Mesodermal cell (in vitro differentiated cells): ENCODE results near the gene AGA.

Experiments
- H3K27ac ChIP-seq: 2 replicates; pipeline ENCODE4 v1.7.0; 2013; ENCODE audit warnings: mild to moderate bottlenecking, low read depth, low read length, moderate library complexity; ENCODE audit not compliant: severe bottlenecking
- H3K36me3 ChIP-seq: 2 replicates; pipeline ENCODE4 v1.7.1; 2013; ENCODE audit warnings: mild to moderate bottlenecking, low read length, moderate library complexity; ENCODE audit not compliant: control insufficient read depth, insufficient read depth
- H3K4me1 ChIP-seq: one replicate; pipeline ENCODE4 v1.7.1; 2013; ENCODE audit warnings: mild to moderate bottlenecking, low read length; ENCODE audit not compliant: insufficient read depth, control insufficient read depth, poor library complexity, severe bottlenecking
- H3K4me3 ChIP-seq: 2 replicates; pipeline ENCODE4 v1.7.0; 2013; ENCODE audit warnings: low read length, control low read depth, mild to moderate bottlenecking; ENCODE audit not compliant: insufficient read depth, poor library complexity, severe bottlenecking; ENCODE audit errors: extremely low read depth
- H3K9me3 ChIP-seq: 2 replicates; pipeline ENCODE4 v1.7.1; 2013; ENCODE audit warnings: mild to moderate bottlenecking, low read length, moderate library complexity; ENCODE audit not compliant: control insufficient read depth
- WGBS, 2 experiments: methylation state at CpG; one replicate each; pipeline ENCODE4 v1.1.5; 2013; ENCODE audit warnings: missing lambda C conversion rate in 2 of 2; ENCODE audit not compliant: insufficient coverage in 2 of 2; 5-methylcytosine and 5-hydroxymethylcytosine counted together

AGA gene

DNA sequence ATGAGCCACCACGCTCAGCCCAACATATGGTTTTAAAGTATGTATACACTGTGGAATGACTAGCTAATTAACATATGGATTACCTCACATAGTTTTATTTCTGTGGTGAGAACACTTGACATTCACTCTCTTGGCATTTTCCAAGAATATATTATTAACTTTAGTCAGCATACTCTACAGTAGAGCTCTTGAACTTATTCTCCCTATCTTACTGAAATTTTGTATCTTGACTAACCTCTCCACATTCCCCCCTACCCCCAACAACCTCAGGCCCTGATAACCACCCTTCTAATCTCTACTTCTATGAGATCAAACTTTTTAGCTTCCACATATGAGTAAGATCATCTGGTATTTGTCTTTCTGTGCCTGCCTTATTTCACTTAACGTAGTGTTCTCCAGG is 38.6 kb upstream of the AGA start:
- Histone ChIP-seq H3K4me1 (peaks cover 11% of the 10 kb centered on the region), H3K27ac (no peak overlapping the region), H3K9me3 (no peaks in the 10 kb centered on the region), H3K4me3 (no peak overlapping the region), H3K36me3 (no peaks in the 10 kb centered on the region)
- 100% methylated on average over 1 of the region's 2 CpGs; no CpG with 5 or more reads in 1 of the 2 experiments for WGBS, 2 experiments

GRCh38 chr4:177479063-177479462 is 36.8 kb upstream of the AGA start:
- 44% methylated on average over 2 of the region's 4 CpGs; no CpG with 5 or more reads in 1 of the 2 experiments for WGBS, 2 experiments
- H3K9me3 ChIP-seq = no peaks in the 10 kb centered on the region
- H3K27ac ChIP-seq = no peak overlapping the region
- H3K36me3 ChIP-seq = no peaks in the 10 kb centered on the region
- no peak overlapping the region for H3K4me3 ChIP-seq
- H3K4me1 ChIP-seq = peaks cover 4% of the 10 kb centered on the region

DNA sequence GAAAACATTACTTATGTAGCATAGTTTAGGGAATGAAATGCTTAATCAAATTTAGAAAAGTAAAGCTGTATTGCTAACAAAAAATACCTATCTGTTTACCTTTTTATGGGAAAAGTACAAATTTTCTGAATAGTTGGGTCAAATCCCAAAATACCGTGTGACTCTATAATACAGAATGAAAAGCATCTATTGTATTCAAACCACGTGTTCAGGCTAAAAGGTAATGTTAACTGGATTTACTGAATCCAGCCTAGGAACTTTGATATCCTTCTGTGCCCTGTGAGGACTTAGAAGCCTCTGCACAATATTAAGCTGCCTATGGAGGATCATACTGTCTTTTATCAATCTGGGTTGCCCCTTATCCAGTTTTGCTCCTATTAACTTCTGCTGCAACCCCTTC is 36.3 kb upstream of the AGA start:
- Histone ChIP-seq H3K4me1 (no peaks in the 10 kb centered on the region), H3K27ac (no peak overlapping the region), H3K36me3 (no peaks in the 10 kb centered on the region), H3K9me3 (no peaks in the 10 kb centered on the region), H3K4me3 (no peak overlapping the region)
- WGBS, 2 experiments = 100% methylated on average over 2 of the region's 2 CpGs; no CpG with 5 or more reads in 1 of the 2 experiments

DNA sequence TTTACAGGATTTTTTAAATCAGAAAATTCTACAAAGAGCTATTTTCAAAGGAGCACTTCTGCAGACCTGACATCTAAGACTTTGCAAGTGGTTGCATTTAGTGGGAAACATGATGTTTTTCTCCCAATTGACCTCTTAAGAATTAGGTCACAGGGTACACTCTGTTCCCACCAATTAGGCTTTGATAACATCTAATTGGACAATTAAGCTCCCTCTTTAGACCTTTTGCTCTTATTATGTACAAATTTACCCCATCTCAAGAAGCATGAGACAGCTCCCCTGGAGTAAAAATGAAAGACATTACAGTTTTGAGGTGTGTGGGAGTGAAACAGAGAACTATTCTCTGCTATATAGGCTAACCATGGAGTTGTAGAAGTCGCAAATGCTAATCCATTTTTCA is 31.8 kb upstream of the AGA start:
- no peaks in the 10 kb centered on the region for H3K9me3 ChIP-seq
- no peaks in the 10 kb centered on the region for H3K36me3 ChIP-seq
- H3K4me3 ChIP-seq = no peak overlapping the region
- 83% methylated on average over 1 of the region's 1 CpG; no CpG with 5 or more reads in 1 of the 2 experiments for WGBS, 2 experiments
- H3K4me1 ChIP-seq = no peaks in the 10 kb centered on the region
- no peak overlapping the region for H3K27ac ChIP-seq

DNA sequence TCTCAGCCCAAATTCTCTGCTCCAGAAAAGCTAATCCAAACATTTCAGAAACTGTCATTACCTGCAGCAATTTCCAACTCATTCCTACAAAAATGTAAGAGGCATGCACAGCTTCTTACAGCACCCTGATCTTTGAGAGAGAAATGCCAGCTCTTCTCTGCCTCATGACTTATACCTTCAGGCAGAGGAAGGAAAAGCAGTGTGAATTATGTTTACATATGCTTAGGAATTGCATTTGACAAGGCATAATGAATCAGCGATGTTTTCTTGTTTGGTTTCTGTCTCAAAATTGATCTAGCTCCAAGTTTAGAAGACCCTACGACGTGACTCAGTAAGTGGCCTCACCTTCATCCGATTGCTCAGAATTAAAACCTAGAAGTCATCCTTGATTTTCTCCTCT is 21.8 kb upstream of the AGA start:
- Histone ChIP-seq H3K9me3 (no peaks in the 10 kb centered on the region), H3K27ac (no peak overlapping the region), H3K36me3 (no peaks in the 10 kb centered on the region), H3K4me3 (no peak overlapping the region), H3K4me1 (no peaks in the 10 kb centered on the region)
- WGBS, 2 experiments = 88 to 89% methylated on average over 4 of the region's 4 CpGs

- WGBS, 2 experiments = 83 to 86% methylated on average over 2 to 3 of the region's 5 CpGs
- H3K9me3 ChIP-seq = no peaks in the 10 kb centered on the region
- no peaks in the 10 kb centered on the region for H3K4me1 ChIP-seq
- no peak overlapping the region for H3K27ac ChIP-seq
- H3K4me3 ChIP-seq = no peak overlapping the region
- H3K36me3 ChIP-seq = no peaks in the 10 kb centered on the region
These were observed 19.4 kb upstream of the AGA start for GRCh38 chr4:177461606-177462005.

- no peaks in the 10 kb centered on the region for H3K36me3 ChIP-seq
- WGBS, 2 experiments = no CpG with 5 or more reads among the region's 2 CpGs
- H3K9me3 ChIP-seq = no peaks in the 10 kb centered on the region
- H3K27ac ChIP-seq = no peak overlapping the region
- no peaks in the 10 kb centered on the region for H3K4me1 ChIP-seq
- no peak overlapping the region for H3K4me3 ChIP-seq
These were observed 18.2 kb upstream of the AGA start for GRCh38 chr4:177460460-177460859.

GRCh38 chr4:177455561-177455970 is 13.3 kb upstream of the AGA start:
- Histone ChIP-seq H3K4me3 (no peak overlapping the region), H3K36me3 (no peaks in the 10 kb centered on the region), H3K4me1 (no peaks in the 10 kb centered on the region), H3K27ac (peak overlapping the region; percentile 20), H3K9me3 (no peaks in the 10 kb centered on the region)
- WGBS, 2 experiments = 80 to 82% methylated on average over 2 to 4 of the region's 6 CpGs

DNA sequence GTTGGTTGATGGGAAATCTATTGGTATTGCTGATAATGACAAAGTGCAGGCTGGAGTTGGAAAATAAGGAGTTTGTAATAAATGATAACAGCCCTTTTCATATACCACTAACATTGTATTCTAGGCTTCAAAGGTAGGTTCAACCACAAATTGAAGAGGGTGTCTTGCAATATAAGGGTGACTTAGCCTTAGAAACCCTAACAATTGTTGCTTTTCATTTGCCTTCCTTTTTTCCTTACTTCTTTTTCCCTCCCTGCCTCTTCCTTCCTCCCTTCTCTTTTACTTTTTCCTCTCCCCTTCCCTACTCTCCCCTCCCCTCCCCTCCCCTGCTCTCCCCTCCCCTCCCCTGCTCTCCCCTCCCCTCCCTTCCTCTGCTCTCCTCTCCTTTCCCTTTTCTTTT is 10.9 kb upstream of the AGA start:
- Histone ChIP-seq H3K4me1 (no peaks in the 10 kb centered on the region), H3K4me3 (no peak overlapping the region), H3K36me3 (no peaks in the 10 kb centered on the region), H3K27ac (no peak overlapping the region), H3K9me3 (no peaks in the 10 kb centered on the region)

DNA sequence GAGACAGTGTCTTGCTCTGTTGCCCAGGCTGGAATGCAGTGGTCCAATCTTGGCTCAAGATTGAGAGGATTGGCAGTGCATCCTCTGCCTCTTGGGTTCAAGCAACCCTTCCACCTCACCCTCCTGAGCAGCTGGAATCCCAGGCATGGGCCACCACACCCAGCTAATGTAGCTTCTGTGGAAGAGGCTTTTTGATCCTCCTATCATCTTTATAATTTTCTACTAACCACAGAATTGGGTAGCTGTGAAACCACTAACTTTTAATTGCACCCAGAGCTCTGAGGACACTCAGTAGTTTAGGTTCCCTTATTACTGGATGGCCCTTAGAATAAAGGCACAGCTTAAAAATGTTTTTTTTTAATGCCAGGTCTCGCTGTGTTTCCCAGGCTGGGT is 8.9 kb upstream of the AGA start:
- Histone ChIP-seq H3K4me1 (no peaks in the 10 kb centered on the region), H3K9me3 (no peaks in the 10 kb centered on the region), H3K27ac (no peak overlapping the region), H3K36me3 (no peaks in the 10 kb centered on the region), H3K4me3 (no peak overlapping the region)
- WGBS, 2 experiments = 83 to 100% methylated on average over 1 of the region's 1 CpG

DNA sequence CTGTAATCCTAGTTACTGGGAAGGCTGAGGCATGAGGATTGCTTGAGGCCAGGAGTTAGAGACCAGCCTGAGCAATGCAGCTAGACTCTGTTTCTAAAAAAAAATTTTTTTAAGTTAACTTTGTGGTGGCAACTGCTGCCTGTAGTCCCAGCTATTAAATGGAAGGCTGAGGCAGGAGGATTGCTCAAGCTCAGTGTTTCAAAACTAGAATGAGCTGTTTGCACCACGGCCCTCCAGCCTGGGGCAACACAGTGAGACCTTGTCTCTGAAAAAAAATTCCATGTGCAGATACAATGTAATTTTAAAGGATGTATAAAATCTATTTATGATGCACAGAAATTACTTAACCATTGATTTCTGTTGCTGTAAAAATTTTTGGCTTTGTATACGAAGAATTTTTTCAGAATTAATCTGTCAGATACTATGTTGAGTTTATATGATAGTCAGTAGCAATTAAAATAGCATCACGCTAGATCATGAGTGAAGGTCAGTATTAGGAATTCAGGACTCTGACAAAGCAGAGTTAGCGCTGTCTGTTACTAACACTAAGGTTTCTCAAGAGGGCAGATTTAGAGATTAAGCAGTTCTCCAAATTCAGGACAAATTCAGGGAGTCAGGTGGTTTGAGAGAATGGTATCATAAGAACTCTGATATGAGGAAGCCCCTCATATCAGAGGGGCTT is 8.3 kb upstream of the AGA start:
- Histone ChIP-seq H3K4me1 (no peaks in the 10 kb centered on the region), H3K4me3 (no peak overlapping the region), H3K27ac (no peak overlapping the region), H3K9me3 (no peaks in the 10 kb centered on the region), H3K36me3 (no peaks in the 10 kb centered on the region)
- 97 to 100% methylated on average over 2 to 4 of the region's 4 CpGs for WGBS, 2 experiments
